8988T (cell line): ENCODE data around the gene YIPF2.
"Not testable (repeated sequence)": the region's sequence is repeated elsewhere in the genome, so short reads cannot be mapped to it uniquely, and the experiment has no call there.

ENCODE experiments used
- DNase-seq: peaks from one replicate; pipeline ENCODE4 v3.0.0; 2011

YIPF2 gene

GRCh38 chr19:10908380-10908960 lies 20.0 kb downstream of the YIPF2 start:
- no peak for DNase-seq

- DNase-seq: no peak
Measured at GRCh38 chr19:10907925-10908324, 20.5 kb downstream of the YIPF2 start.

GRCh38 chr19:10899151-10899653 lies 29.2 kb downstream of the YIPF2 start:
- no peak for DNase-seq

GRCh38 chr19:10898633-10899032 lies 29.8 kb downstream of the YIPF2 start:
- DNase-seq: no peak

- no peak for DNase-seq
Measured at GRCh38 chr19:10896851-10897526, 31.4 kb downstream of the YIPF2 start.

- no peak for DNase-seq
Measured at GRCh38 chr19:10895920-10896319, 32.5 kb downstream of the YIPF2 start.

- DNase-seq: no peak
Measured at GRCh38 chr19:10895363-10895762, 33.1 kb downstream of the YIPF2 start.

- DNase-seq: no peak
Measured at GRCh38 chr19:10894911-10895213, 33.6 kb downstream of the YIPF2 start.

- DNase-seq: no peak
Measured at GRCh38 chr19:10892256-10892655, 36.2 kb downstream of the YIPF2 start.

- DNase-seq: no peak
Measured at GRCh38 chr19:10891405-10892086, 36.9 kb downstream of the YIPF2 start.

GRCh38 chr19:10889880-10890279 lies 38.6 kb downstream of the YIPF2 start:
- no peak for DNase-seq

GRCh38 chr19:10888421-10888866 lies 40.0 kb downstream of the YIPF2 start:
- DNase-seq: no peak

GRCh38 chr19:10887616-10888367 lies 40.6 kb downstream of the YIPF2 start:
- DNase-seq: no peak

- DNase-seq: no peak
Measured at GRCh38 chr19:10885201-10886169, 43.0 kb downstream of the YIPF2 start.

GRCh38 chr19:10884274-10884673 lies 44.2 kb downstream of the YIPF2 start:
- no peak for DNase-seq

- no peak for DNase-seq
Measured at GRCh38 chr19:10882108-10882457, 46.4 kb downstream of the YIPF2 start.

- no peak for DNase-seq
Measured at GRCh38 chr19:10881403-10882107, 46.9 kb downstream of the YIPF2 start.

GRCh38 chr19:10878253-10878652 lies 50.2 kb downstream of the YIPF2 start:
- DNase-seq: no peak

GRCh38 chr19:10877608-10878007 lies 50.8 kb downstream of the YIPF2 start:
- not testable (repeated sequence) for DNase-seq

- no peak for DNase-seq
Measured at GRCh38 chr19:10876459-10877240, 51.8 kb downstream of the YIPF2 start.

- DNase-seq: no peak
Measured at GRCh38 chr19:10874024-10874423, 54.4 kb downstream of the YIPF2 start.
